Gastrocnemius medialis (tissue), 4 donors: ENCODE measurements around the gene ALDH1A2.

Experiments used
- CTCF ChIP-seq, 5 experiments: fragments of 450-650 bp in 3 of 5; fragments of 200-600 bp in 2 of 5; sonication (generic) in 2 of 5; IDR thresholded peaks in 4 of 5; conservative IDR thresholded peaks in 1 of 5; 1 replicate in 4 of 5; 2 replicates in 1 of 5; pipeline ENCODE4 v1.5.1; 2016 to 2019; ENCODE audit warnings: antibody characterized with exemption in 5 of 5, mild to moderate bottlenecking in 3 of 5, moderate library complexity in 3 of 5
- POLR2A ChIP-seq, 2 donors: fragments of 450-650 bp; IDR thresholded peaks; one replicate each; pipeline ENCODE4 v1.6.1; 2017; ENCODE audit warnings: antibody characterized with exemption in 2 of 2, mild to moderate bottlenecking in 2 of 2, moderate library complexity in 2 of 2

- no peak for TF ChIP-seq CTCF (IDR thresholded peaks at IDR 0.05 in 4 of 5, conservative IDR thresholded peaks at IDR 0.05 in 1 of 5)
- no peak for TF ChIP-seq POLR2A (IDR thresholded peaks at IDR 0.05)
Observed at GRCh38 chr15:58002338-58003126, 63.0 kb downstream of the ALDH1A2 start.
